WTC11 (cell line): Measurements from ENCODE around the gene LRRC23.

Experiments used
- CREB1 ChIP-seq: sonication (generic); formaldehyde crosslinking; IDR thresholded peaks from 2 replicates; pipeline ENCODE4 v1.8.0; 2023; ENCODE audit warnings: mild to moderate bottlenecking, missing genetic modification reagents
- NR1H2 ChIP-seq: sonication (generic); formaldehyde crosslinking; IDR thresholded peaks from 2 replicates; pipeline ENCODE4 v1.9.0; 2021; ENCODE audit warnings: mild to moderate bottlenecking, moderate library complexity, missing genetic modification reagents
- TF ChIP-seq, protein P1 (sequence below): fragments of 200-600 bp; IDR thresholded peaks from 2 replicates; pipeline ENCODE4 v1.8.0; 2022; ENCODE audit warnings: antibody characterized with exemption
- TF ChIP-seq, protein P2 (sequence below): sonication (generic); formaldehyde crosslinking; IDR thresholded peaks from 2 replicates; pipeline ENCODE4 v1.8.0; 2023; ENCODE audit warnings: missing genetic modification reagents, mild to moderate bottlenecking, borderline replicate concordance
- TF ChIP-seq, protein P3 (sequence below): sonication (generic); formaldehyde crosslinking; IDR thresholded peaks from 2 replicates; pipeline ENCODE4 v1.8.1; 2022; ENCODE audit warnings: missing genetic modification reagents, borderline replicate concordance

DNA sequence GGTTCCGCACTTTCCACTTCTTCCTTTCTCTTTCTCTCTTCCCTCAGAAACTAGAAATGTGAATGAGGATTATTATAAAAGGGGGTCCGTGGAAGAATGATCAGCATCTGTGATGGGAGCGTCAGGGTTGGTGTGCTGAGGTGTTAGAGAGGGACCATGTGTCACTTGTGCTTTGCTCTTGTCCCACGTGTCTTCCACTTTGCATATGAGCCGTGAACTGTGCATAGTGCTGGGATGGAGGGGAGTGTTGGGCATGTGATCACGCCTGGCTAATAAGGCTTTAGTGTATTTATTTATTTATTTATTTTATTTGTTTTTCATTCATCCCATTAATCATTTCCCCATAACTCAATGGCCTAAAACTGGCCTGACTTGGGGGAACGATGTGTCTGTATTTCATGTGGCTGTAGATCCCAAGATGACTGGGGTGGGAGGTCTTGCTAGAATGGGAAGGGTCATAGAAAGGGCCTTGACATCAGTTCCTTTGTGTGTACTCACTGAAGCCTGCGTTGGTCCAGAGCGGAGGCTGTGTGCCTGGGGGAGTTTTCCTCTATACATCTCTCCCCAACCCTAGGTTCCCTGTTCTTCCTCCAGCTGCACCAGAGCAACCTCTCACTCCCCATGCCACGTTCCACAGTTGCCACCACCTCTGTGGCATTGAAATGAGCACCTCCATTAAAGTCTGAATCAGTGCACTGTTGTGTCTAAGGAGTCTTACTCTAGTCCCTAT lies 18.5 kb downstream of the LRRC23 start:
- TF ChIP-seq, protein P1, sequence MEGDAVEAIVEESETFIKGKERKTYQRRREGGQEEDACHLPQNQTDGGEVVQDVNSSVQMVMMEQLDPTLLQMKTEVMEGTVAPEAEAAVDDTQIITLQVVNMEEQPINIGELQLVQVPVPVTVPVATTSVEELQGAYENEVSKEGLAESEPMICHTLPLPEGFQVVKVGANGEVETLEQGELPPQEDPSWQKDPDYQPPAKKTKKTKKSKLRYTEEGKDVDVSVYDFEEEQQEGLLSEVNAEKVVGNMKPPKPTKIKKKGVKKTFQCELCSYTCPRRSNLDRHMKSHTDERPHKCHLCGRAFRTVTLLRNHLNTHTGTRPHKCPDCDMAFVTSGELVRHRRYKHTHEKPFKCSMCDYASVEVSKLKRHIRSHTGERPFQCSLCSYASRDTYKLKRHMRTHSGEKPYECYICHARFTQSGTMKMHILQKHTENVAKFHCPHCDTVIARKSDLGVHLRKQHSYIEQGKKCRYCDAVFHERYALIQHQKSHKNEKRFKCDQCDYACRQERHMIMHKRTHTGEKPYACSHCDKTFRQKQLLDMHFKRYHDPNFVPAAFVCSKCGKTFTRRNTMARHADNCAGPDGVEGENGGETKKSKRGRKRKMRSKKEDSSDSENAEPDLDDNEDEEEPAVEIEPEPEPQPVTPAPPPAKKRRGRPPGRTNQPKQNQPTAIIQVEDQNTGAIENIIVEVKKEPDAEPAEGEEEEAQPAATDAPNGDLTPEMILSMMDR: no peak
- TF ChIP-seq CREB1 (no peak), NR1H2 (no peak)
- TF ChIP-seq, protein P2, sequence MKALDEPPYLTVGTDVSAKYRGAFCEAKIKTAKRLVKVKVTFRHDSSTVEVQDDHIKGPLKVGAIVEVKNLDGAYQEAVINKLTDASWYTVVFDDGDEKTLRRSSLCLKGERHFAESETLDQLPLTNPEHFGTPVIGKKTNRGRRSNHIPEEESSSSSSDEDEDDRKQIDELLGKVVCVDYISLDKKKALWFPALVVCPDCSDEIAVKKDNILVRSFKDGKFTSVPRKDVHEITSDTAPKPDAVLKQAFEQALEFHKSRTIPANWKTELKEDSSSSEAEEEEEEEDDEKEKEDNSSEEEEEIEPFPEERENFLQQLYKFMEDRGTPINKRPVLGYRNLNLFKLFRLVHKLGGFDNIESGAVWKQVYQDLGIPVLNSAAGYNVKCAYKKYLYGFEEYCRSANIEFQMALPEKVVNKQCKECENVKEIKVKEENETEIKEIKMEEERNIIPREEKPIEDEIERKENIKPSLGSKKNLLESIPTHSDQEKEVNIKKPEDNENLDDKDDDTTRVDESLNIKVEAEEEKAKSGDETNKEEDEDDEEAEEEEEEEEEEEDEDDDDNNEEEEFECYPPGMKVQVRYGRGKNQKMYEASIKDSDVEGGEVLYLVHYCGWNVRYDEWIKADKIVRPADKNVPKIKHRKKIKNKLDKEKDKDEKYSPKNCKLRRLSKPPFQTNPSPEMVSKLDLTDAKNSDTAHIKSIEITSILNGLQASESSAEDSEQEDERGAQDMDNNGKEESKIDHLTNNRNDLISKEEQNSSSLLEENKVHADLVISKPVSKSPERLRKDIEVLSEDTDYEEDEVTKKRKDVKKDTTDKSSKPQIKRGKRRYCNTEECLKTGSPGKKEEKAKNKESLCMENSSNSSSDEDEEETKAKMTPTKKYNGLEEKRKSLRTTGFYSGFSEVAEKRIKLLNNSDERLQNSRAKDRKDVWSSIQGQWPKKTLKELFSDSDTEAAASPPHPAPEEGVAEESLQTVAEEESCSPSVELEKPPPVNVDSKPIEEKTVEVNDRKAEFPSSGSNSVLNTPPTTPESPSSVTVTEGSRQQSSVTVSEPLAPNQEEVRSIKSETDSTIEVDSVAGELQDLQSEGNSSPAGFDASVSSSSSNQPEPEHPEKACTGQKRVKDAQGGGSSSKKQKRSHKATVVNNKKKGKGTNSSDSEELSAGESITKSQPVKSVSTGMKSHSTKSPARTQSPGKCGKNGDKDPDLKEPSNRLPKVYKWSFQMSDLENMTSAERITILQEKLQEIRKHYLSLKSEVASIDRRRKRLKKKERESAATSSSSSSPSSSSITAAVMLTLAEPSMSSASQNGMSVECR (CRISPR knock-in tag): no peak
- TF ChIP-seq, protein P3, sequence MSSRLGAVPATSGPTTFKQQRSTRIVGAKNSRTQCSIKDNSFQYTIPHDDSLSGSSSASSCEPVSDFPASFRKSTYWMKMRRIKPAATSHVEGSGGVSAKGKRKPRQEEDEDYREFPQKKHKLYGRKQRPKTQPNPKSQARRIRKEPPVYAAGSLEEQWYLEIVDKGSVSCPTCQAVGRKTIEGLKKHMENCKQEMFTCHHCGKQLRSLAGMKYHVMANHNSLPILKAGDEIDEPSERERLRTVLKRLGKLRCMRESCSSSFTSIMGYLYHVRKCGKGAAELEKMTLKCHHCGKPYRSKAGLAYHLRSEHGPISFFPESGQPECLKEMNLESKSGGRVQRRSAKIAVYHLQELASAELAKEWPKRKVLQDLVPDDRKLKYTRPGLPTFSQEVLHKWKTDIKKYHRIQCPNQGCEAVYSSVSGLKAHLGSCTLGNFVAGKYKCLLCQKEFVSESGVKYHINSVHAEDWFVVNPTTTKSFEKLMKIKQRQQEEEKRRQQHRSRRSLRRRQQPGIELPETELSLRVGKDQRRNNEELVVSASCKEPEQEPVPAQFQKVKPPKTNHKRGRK: no peak
